ENCODE results near the gene KIAA1191.

KIAA1191 gene

GRCh38 chr5:176389135-176390123 is 27.9 kb upstream of the KIAA1191 start:
- no peak for DNase-seq (ENCODE audit: low read depth in 2 of 3, low spot score in 2 of 3)

GRCh38 chr5:176388444-176389134 is 27.0 kb upstream of the KIAA1191 start, which contains the start of the genes HIGD2A and NOP16:
TSS of gene HIGD2A (plus strand) at chr5:176388751. CDS start at chr5:176388820, 69 bp downstream.
TSS of gene NOP16 (minus strand) at chr5:176388598. CDS start at chr5:176388539, 59 bp downstream.
- DNase-seq (ENCODE audit: low read depth in 2 of 3, low spot score in 2 of 3) = peak; percentile 90 to 96 (median 96)

DNA sequence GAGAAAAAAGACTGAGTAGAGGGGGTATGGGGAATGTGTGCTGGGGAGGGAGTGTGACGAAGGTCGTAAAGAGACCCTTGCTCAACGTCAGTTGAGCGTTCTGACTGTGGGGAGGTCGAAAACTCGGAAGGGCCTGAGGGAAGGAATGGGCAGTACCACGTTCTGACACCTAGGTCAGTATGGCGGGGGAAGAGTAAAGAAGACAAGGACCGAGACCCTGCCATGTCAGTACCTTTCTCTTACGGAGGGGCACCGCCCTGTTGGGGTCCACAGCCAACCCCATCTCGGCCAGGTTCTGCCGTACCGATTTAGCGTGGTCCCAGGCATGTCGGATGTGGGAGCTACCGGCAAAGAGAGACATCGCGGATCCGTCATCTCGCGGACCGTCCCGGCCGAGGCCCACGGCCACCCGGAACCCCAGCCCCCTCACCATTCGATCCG is 26.5 kb upstream of the KIAA1191 start:
- DNase-seq (ENCODE audit: low read depth in 2 of 3, low spot score in 2 of 3) = no peak

- no peak for DNase-seq (ENCODE audit: low read depth in 2 of 3, low spot score in 2 of 3)
These were observed 25.9 kb upstream of the KIAA1191 start for GRCh38 chr5:176387384-176387925.

GRCh38 chr5:176386491-176386890 is 24.9 kb upstream of the KIAA1191 start:
- no peak for DNase-seq (ENCODE audit: low read depth in 2 of 3, low spot score in 2 of 3)

DNA sequence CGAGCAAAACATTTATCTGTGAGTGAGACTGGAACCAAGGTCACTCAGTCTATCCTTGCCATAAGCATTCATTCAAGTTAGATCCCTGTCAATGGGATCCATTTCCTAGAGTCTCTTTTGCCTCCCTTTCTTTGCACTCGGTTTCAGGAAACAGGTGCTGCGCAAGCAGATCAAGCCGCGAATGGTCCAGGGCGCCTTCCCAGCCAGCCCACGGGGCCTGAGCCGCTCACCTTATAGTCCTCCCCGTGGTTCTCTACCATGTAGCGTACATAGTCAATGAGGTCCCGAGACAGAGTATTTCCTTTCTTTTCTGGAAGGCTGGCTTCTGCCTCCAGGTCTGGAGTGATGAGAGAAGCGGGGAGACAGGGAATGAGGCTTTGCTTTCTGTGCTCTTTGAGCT is 23.4 kb upstream of the KIAA1191 start:
- no peak for DNase-seq (ENCODE audit: low read depth in 2 of 3, low spot score in 2 of 3)

- no peak for DNase-seq (ENCODE audit: low read depth in 2 of 3, low spot score in 2 of 3)
These were observed 22.9 kb upstream of the KIAA1191 start for GRCh38 chr5:176384366-176384930.

DNA sequence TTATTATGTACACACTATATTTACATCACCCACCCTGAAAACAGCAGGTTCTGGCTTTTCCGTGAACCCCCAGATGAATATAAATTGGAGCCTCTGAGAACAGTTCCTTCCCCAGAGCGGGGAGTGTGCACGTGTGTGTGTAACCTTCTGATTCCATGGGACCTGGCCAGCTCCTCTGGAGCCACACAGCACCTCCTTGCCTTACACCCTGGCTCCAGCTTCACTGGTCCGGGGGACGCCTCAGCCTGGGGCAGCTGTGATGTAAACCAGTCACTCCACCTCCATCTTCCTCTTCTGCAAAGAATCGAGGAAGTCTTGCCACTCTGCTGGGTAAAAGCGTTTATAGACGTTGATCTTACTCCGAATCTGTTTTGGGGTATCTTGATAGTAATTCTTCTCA is 22.4 kb upstream of the KIAA1191 start:
- no peak for DNase-seq (ENCODE audit: low read depth in 2 of 3, low spot score in 2 of 3)

- DNase-seq (ENCODE audit: low read depth in 2 of 3, low spot score in 2 of 3) = no peak
These were observed 21.8 kb upstream of the KIAA1191 start for GRCh38 chr5:176383248-176383905.

- no peak for DNase-seq (ENCODE audit: low read depth in 2 of 3, low spot score in 2 of 3)
These were observed 21.2 kb upstream of the KIAA1191 start for GRCh38 chr5:176382721-176383120.

DNA sequence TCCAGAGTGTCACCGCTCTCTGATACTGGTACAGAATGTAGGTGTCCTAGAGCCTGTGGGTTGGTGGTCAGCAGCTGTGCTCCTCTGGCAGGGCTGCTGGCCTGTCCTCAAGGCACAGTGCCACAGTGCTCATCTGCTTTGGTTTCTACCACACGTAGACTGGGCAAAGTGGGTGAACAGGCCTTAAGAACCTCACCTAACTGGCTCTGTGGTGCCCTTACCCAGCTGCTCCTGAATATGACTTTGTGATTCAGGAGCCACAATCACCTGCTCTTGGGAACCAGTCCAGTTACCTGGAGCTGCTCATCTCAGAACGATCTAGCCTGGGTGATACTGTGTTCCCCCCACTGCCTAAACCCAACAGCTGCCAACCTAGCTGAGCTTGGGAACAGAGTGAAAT is 20.4 kb upstream of the KIAA1191 start:
- no peak for DNase-seq (ENCODE audit: low read depth in 2 of 3, low spot score in 2 of 3)

DNA sequence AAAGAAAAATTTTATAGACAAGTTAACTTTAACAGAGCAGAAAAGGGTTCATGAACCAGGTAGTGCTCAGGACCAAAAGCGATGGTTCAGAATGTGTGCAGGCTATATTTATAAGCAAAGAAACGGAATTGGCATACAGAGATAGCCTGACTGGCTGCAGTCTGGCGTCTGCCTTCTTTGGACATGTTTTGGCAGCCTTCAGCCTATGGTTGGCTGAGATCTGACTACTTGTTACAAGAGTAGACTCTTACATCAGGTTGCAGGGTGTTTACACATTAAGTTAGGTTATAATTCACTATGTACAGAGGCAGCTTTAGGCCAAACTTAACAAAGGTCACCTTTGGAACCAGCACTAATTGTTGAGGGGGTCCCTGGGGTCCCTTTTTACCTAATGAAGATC is 19.9 kb upstream of the KIAA1191 start:
- DNase-seq (ENCODE audit: low read depth in 2 of 3, low spot score in 2 of 3) = no peak

DNA sequence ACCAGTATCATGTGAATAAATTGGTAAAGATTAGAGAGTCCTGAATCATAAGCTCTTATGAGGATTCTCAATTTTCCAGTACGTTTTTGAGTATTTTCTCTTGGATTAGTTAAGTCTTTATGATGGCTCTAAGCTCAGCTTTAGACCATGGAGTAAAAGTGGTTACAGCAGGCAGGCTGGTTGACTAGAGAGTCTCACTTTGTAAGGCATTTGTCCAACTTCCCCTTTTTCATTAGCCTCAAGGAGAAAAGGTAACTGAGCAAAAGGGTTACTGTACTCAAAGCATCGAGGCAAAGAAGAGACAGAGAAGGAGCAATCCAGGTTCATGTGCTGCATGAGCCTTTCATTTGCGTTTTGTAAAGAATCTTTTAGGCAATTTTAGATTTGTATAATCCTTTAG is 18.3 kb upstream of the KIAA1191 start:
- DNase-seq (ENCODE audit: low read depth in 2 of 3, low spot score in 2 of 3) = no peak

DNA sequence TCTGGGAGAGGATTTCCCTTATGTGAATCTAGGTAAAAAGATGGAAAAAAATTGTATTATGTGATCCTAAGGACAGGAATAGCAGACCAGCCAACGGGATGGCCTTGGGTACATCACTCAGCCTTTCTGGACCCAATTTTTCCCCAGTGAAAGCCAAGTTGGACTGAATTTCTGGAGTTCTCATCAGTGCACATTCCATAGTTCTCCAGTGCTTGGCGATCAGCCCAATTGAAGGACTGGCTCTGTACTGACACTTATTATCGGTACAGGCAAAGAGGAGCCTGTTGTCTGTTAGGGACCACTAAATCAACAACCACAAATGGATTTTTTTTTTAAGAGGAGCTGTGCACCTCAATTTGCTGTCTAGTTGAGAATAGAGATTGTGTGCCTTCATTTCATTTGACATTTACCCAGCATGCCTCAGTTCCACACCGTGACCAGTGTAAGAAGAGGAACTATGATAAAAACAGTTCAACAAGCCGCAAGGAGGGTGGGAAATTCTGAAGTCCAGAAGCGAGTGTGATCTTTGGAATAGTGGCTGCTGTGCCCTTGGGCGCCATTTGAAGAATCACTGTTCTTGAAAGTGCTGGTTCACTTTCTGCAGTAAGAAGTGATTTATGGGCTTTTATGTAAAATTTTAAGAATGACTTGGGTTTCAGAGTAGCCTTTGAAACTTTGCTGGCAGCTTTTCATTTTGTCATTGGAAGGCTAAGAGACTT is 11.7 kb upstream of the KIAA1191 start:
- no peak for DNase-seq (ENCODE audit: low read depth in 2 of 3, low spot score in 2 of 3)

DNA sequence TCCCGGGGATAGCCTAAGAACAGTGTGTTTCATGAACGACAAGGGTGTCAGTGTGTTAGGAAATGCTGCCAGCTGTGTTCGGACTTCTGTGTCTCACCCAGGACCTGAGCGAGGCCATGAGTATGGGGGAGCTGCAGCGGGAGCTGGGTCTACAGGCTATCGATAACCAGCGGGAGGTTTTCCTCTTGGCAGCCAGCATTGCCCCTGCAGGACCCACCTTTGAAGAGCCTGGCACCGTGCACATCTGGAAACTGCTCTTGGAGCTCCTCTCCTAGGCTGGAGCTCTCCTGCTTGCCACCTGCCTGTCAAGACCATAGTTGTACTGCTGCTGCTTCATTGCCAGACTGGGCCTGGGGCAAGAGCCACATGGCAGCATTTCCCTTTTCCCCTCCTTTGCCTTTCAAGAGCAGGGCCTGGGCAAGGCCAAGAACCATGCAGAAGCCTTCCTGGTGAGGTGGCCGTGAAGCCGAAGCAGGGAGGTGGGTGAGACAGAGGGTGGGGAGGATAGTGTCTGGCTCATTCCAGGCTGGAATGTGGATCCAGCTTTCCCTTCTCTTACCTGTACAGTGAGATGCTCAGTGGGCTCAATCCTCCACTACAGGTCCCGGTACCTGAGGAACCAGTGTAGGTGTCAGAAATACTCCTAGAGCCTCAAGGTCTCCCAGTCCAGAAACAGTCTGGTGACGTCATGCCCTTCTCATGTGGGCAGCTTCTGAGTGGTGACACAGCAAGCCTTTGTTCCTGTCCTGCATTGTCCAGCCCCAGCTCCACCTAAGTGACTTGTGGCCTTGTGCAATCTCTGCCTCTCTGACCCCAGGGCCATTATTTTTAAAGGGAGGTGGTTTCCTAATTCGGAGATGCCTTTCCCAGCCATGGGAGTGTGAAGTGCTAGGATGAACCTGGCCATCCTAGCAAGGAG is 10.3 kb upstream of the KIAA1191 start:
- DNase-seq (ENCODE audit: low read depth in 2 of 3, low spot score in 2 of 3) = no peak

DNA sequence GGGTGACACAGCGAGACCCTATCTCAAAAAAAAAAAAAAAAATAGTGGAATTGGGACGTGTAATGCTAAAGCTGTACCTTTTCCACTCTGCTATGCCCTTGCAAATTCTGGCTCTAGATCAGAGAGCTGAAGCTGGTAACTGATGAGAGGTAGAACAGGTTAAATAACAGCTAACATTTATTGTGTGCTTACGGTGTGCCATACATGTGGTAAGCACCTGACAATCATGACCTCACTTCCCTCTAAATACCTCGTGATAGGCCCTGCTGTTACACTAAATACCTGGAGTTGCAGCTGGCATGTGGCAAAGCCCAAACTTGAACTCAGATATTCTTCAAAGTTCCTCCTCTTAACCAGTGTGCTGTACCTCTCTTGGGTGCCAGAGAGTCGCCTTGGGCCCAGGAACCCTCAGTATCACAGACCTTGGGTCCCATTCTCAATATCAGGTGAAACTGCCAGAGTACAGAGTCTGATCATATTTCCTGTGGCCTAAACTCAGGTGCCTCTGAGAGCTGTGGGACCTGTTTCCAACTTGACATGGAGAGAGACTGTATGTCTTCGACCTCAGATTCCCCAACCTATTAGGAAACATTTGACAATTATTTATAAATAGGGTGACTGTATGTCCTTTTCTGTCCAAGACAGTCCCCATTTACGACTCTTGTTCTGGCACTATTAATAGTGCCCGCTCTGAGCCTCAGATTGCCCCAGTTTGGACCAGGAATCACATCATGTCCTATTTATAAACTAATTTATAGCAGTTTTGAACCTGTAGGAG is 8.6 kb upstream of the KIAA1191 start:
- no peak for DNase-seq (ENCODE audit: low read depth in 2 of 3, low spot score in 2 of 3)

DNA sequence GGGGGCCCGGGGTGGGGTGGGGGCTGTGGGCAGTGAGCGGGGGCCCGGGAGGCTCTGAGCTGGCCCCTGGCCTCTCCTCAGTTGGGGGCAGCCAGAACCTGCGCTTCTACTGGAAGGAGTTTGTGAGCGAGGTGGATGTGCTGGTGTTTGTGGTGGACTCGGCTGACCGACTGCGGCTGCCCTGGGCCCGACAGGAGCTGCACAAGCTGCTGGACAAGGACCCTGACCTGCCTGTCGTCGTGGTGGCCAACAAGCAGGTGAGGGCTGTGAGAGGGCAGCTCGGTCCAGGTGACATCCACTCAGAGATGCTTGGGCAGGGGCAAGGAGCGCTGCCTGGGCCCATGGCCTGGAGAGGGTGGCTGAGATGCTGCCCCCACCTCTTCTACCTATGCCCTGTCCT is 7.2 kb upstream of the KIAA1191 start:
- no peak for DNase-seq (ENCODE audit: low read depth in 2 of 3, low spot score in 2 of 3)

GRCh38 chr5:176366232-176366894 is 4.8 kb upstream of the KIAA1191 start:
- no peak for DNase-seq (ENCODE audit: low read depth in 2 of 3, low spot score in 2 of 3)

Measured in activated CD8-positive, alpha-beta memory T cell treated with anti-CD3 and anti-CD28 coated beads for 48 hours (primary cell).